Esophagus squamous epithelium (tissue), 4 donors: Measurements from ENCODE around the gene KANK4.

ENCODE experiments used
- POLR2A ChIP-seq, 4 donors: fragments of 450-650 bp; IDR thresholded peaks; one replicate each; pipeline ENCODE4 v1.6.1; 2017; ENCODE audit warnings: antibody characterized with exemption in 4 of 4, mild to moderate bottlenecking in 4 of 4, moderate library complexity in 3 of 4
- TF ChIP-seq, protein P1 (sequence below), 6 experiments: fragments of 450-650 bp in 4 of 6; fragments of 200-600 bp in 2 of 6; sonication (generic) in 2 of 6; IDR thresholded peaks; one replicate each; pipeline ENCODE4 v1.5.1; 2016 to 2019; ENCODE audit warnings: antibody characterized with exemption in 6 of 6, mild to moderate bottlenecking in 4 of 6, moderate library complexity in 4 of 6

DNA sequence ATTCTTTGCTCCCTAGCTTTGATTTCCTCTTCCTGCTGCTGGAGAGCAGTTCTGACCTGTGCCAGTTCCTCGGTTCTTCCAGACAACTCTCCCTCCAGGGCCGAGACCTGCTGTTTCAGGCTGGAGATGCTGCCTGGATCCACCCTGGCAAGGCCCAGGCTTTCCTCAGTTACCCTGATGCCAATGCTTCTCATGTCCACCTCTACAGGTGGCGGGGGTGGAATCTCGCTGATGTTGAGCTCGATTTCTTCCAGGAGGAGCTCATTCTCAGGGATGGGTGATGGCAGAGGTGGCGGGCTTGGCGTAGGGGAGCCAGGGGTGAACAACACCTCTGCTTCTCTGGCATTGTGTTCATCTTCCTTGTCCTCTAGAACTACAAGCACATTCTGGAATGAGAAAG lies 45.3 kb downstream of the KANK4 start:
- TF ChIP-seq POLR2A (IDR thresholded peaks at IDR 0.05) = no peak
- TF ChIP-seq, protein P1, sequence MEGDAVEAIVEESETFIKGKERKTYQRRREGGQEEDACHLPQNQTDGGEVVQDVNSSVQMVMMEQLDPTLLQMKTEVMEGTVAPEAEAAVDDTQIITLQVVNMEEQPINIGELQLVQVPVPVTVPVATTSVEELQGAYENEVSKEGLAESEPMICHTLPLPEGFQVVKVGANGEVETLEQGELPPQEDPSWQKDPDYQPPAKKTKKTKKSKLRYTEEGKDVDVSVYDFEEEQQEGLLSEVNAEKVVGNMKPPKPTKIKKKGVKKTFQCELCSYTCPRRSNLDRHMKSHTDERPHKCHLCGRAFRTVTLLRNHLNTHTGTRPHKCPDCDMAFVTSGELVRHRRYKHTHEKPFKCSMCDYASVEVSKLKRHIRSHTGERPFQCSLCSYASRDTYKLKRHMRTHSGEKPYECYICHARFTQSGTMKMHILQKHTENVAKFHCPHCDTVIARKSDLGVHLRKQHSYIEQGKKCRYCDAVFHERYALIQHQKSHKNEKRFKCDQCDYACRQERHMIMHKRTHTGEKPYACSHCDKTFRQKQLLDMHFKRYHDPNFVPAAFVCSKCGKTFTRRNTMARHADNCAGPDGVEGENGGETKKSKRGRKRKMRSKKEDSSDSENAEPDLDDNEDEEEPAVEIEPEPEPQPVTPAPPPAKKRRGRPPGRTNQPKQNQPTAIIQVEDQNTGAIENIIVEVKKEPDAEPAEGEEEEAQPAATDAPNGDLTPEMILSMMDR (IDR thresholded peaks at IDR 0.05) = no peak
